ENCODE results near the gene DUSP11.
"Not testable (repeated sequence)": the region's sequence is repeated elsewhere in the genome, so short reads cannot be mapped to it uniquely, and the experiment has no call there.

DUSP11 gene

GRCh38 chr2:73776381-73776780 lies 3.5 kb downstream of the DUSP11 start:
- FAIRE-seq (no peak), DNase-seq (ENCODE audit: insufficient read length, low spot score) (no peak)

DNA sequence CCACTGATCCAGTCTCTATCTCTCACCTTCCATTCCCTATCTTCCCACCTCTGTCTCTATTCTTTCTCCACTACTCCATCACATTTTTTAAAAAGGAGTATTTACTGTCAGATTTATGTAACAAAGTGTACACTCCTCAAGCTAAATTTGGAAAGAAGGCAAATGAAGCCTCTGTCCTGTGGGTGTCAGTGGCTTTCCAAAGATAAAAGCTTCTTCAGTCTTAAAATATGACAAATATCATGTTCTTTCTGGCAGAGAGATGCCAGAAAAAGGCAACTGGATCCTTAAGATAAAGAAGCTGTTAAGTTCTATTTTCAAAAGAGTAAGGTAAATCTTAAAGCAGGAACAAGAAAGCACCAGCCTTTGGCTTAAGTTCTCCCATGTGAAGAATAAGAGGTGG lies 7.1 kb downstream of the DUSP11 start:
- DNase-seq (ENCODE audit: insufficient read length, low spot score) (no peak), FAIRE-seq (no peak)

GRCh38 chr2:73770725-73771124 lies 9.2 kb downstream of the DUSP11 start:
- FAIRE-seq: no peak
- no peak for DNase-seq (ENCODE audit: insufficient read length, low spot score)

DNA sequence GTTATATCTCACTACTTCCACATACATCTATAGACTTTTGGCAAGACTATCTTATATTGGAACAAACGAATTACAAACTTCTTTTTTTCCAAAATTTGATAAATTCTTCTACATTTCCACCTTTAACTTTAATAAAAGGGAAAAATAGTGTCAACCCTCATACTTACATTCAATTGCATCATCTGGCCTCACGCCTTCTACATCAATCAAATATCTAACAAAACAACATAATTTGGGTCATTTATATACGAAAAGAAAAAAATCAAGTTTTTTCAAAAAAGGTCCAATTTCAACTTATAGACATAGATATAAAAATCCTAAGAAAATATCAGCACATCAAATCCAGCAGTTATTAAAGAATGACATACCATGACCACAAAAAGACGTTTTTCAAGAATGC lies 12.9 kb downstream of the DUSP11 start:
- DNase-seq (ENCODE audit: insufficient read length, low spot score): no peak
- no peak for FAIRE-seq

GRCh38 chr2:73766349-73766748 lies 13.6 kb downstream of the DUSP11 start:
- DNase-seq (ENCODE audit: insufficient read length, low spot score): no peak
- FAIRE-seq: no peak

GRCh38 chr2:73764945-73765344 lies 15.0 kb downstream of the DUSP11 start:
- DNase-seq (ENCODE audit: insufficient read length, low spot score): no peak
- FAIRE-seq: no peak

GRCh38 chr2:73762571-73762970 lies 17.3 kb downstream of the DUSP11 start:
- DNase-seq (ENCODE audit: insufficient read length, low spot score) (no peak), FAIRE-seq (no peak)

DNA sequence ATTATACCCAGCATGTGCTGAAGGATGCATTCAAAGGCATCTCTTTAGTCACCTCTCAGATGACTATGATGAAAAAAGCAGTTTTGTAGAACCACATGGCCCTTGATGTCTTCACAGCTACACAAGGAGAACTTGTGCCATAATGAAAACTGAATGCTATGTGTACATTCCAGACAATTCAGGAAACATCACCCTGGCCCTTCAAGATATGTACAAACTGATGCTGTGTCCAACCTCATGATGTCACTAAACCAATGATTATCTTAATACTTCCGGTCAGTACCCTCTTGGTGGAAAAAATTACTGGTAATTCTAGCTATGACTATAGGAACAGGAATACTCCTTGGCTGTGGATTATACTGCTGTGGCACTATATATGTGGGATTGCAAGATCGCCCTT lies 20.0 kb downstream of the DUSP11 start:
- DNase-seq (ENCODE audit: insufficient read length, low spot score) (no peak), FAIRE-seq (no peak)

DNA sequence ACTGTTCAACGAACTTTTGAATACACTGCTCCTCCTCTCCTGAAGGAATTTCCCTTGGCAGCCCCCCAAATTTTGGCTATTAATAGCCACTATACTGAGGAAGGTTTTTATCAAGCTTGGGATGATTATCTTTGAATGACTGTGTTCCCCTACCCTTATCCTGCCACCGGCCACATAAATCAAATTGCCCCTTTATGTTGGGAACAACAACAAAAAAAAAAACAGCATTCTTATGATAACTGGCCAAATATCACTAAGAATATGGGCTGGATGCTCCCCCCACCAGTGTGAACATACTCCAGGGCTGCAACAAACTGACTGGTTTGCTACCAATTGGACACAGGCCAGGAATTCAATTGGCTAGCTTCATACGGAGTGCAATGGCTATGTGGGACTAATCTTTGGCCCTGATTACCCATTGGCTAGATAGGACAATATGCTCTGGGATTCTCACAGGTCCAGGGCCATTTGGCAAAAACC lies 20.6 kb downstream of the DUSP11 start:
- no peak for DNase-seq (ENCODE audit: insufficient read length, low spot score)
- FAIRE-seq: no peak

DNA sequence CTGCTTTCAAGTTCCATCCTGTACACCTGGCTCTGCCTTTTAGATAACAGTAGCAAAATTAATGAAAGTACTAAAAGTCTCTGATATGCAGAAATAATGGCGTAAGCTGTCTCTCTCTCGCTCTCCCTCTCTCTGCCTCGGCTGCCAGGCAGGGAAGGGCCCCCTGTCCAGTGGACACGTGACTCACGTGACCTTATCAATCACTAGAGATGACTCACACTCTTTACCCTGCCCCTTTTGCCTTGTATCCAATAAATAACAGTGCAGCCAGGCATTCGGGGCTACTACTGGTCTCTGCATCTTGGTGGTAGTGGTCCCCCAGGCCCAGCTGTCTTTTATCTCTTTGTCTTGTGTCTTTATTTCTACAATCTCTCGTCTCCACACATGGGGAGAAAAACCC lies 25.6 kb downstream of the DUSP11 start:
- not testable (repeated sequence) for FAIRE-seq; DNase-seq (ENCODE audit: insufficient read length, low spot score)

- DNase-seq (ENCODE audit: insufficient read length, low spot score) (no peak), FAIRE-seq (no peak)
Measured at GRCh38 chr2:73749314-73749713, 30.6 kb downstream of the DUSP11 start.

- FAIRE-seq (no peak), DNase-seq (ENCODE audit: insufficient read length, low spot score) (no peak)
Measured at GRCh38 chr2:73746877-73747208, 33.1 kb downstream of the DUSP11 start.

DNA sequence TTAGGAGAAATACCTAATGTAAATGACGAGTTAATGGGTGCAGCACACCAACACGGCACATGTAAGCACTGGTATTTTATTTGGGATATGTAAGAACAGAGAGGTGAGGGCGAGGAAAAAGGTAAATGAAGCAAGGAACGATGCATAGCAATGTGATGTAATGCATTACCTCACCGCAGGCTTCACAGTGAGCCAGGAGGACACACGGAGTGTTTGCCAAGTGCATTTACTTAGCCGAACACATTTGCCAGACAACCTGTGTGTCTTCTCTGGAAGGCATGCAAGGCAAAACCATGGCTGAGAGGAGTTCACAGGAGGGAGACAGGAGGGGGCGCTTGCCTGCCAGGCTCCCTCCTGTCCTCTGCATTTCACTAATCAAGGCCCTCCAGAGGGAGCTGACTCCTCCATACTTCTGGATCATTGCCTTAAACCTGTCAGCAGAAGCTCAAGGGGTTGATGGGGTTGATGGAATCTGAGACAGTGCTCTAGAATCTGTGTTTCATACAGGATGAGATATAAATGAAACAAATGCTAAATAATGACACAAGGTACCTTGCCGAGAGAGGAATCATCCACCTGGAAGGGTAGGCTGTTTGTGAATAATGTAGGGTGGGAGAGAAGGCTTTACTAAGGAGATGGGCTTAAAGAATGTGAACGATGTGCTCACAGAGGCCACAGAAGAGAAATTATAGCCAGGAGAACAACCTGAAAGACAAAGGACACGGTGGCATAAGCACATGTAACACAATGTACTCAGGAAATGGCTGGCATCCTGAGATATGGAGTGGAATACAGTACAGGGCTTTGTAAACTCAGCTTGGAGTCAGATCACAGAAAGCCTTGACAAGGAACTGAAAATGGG lies 33.7 kb downstream of the DUSP11 start:
- no peak for FAIRE-seq

DNA sequence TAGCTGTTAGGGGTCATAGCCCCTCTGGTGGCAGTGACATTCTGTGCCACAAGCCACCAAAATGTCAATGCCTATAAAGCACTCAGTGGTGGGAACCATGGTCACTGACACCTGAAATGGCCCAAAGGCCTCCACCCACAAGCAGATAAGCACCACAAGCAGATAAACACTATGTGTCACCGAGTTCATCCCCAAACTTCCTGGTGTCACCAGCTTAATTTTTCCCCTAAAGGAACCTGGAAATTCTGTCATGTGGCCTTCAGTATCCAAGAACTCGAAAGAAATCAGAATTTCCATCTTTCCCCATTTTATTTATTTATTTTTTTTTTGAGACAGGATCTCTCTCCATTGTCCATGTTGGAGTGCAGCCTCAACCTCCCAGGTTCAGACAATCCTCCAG lies 39.1 kb downstream of the DUSP11 start:
- no peak for DNase-seq (ENCODE audit: insufficient read length, low spot score)
- no peak for FAIRE-seq

More for the DNA sequence above, 33.7 kb downstream of the DUSP11 start:
- no peak for DNase-seq (ENCODE audit: insufficient read length, low spot score)

DNA sequence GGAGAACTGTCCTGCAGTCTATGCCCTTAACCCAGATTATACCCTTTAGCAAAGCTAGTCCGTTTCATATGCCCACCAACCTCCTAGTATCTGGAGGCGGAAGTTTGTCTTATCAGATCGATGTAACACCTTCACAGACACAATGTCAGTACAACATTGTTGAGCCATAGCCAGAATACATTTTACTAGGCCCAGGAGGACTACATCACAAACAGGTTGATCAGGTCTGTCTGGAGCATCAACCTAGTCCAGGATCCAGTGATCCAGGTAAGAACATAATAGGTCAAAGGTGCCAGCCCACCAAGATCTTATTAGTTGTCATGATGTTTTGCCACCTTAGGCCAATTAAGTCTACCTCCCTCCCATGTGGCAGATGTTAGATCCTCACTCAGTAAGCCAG lies 40.8 kb downstream of the DUSP11 start:
- no peak for DNase-seq (ENCODE audit: insufficient read length, low spot score)

DNA sequence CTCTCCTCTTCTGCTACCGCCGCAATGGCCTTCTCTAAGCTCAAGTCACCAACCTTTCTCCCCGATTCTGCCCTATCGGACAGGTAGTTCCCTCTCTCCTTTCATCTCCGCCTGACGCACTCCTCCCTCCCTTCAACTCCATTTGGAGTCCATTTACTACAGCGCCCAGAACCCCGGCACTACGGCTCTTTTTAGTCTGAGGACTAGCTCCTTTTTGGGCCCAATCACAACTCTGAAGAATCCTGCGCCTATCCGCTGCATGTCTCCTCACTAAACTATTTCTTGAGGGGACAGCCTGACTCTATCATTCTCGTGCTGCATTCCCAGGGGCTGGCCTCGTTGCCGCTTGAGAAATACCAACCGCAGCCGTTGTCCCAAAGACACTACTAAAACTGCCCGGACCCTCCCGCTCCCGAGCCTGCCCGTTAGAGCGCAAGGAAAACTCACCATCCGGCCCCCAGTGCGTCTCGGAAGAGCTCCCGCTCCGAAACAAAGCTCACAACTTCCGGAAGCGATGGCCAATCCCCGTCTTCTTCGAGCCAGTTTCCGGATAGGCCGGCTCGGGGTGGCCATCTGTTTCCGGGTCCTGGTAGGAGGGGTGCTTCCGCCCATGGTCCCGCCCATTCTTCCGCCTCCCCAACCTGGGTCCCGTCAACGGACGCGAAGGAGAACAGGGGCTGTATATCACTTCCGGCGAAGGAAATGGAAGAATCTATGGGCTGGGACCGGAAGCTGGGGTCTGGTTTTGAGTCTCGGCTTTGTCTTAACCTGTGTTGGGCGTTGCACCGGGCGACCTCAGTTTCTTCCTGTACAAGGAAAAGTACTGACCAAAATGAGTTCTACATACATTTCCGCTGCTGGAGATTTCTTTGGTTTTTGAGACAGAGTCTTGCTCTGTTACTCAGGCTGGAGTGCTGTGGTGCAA lies 42.8 kb downstream of the DUSP11 start, which contains the start of gene TPRKB:
Gene TPRKB (minus strand): TSS at position 491 of the 925 bp plus-strand sequence. CDS start 2,776 bp downstream, outside the sequence.
- FAIRE-seq: peak; percentile 96

More for the DNA sequence above, 40.8 kb downstream of the DUSP11 start:
- FAIRE-seq: no peak

GRCh38 chr2:73736378-73736777 lies 43.5 kb downstream of the DUSP11 start:
- FAIRE-seq (no peak), DNase-seq (ENCODE audit: insufficient read length, low spot score) (no peak)

More for the DNA sequence above, 42.8 kb downstream of the DUSP11 start, which contains the start of gene TPRKB:
- peak; percentile 97 for DNase-seq (ENCODE audit: insufficient read length, low spot score)

- FAIRE-seq (no peak), DNase-seq (ENCODE audit: insufficient read length, low spot score) (no peak)
Measured at GRCh38 chr2:73730810-73731209, 49.1 kb downstream of the DUSP11 start.

- no peak for FAIRE-seq
- no peak for DNase-seq (ENCODE audit: insufficient read length, low spot score)
Measured at GRCh38 chr2:73728711-73729110, 51.2 kb downstream of the DUSP11 start.

- DNase-seq (ENCODE audit: insufficient read length, low spot score): no peak
- no peak for FAIRE-seq
Measured at GRCh38 chr2:73728043-73728442, 51.9 kb downstream of the DUSP11 start.

DNA sequence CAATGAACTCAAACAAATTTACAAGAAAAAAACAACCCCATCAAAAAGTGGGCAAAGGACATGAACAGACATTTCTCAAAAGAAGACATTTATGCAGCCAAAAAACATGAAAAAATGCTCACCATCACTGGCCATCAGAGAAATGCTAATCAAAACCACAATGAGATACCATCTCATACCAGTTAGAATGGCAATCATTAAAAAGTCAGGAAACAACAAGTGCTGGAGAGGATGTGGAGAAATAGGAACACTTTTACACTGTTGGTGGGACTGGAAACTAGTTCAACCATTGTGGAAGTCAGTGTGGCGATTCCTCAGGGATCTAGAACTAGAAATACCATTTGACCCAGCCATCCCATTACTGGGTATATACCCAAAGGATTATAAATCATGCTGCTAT lies 53.2 kb downstream of the DUSP11 start:
- FAIRE-seq; DNase-seq (ENCODE audit: insufficient read length, low spot score): not testable (repeated sequence)
